Osteocyte (in vitro differentiated cells): Measurements from ENCODE around the gene SRCAP. TPM values are rescaled to one million over a fixed set of nuclear protein-coding genes. Genes with fewer than 3 reads are reported as not detected.

ENCODE experiments used
- DNase-seq: peaks from one replicate; pipeline ENCODE4 v3.0.0; 2021; ENCODE audit warnings: mixed read lengths; ENCODE audit not compliant: unreplicated experiment; ENCODE audit errors: extremely low spot score
- H3K27ac Mint-ChIP-seq: one replicate; pipeline ENCODE4 v1.8.0; 2021; ENCODE audit warnings: mild to moderate bottlenecking, mixed read lengths; ENCODE audit not compliant: unreplicated experiment
- H3K27me3 Mint-ChIP-seq: one replicate; pipeline ENCODE4 v1.8.0; 2021; ENCODE audit warnings: mixed read lengths; ENCODE audit not compliant: unreplicated experiment
- H3K36me3 Mint-ChIP-seq: one replicate; pipeline ENCODE4 v1.8.0; 2021; ENCODE audit warnings: mixed read lengths; ENCODE audit not compliant: unreplicated experiment
- H3K4me1 Mint-ChIP-seq: one replicate; pipeline ENCODE4 v1.8.0; 2021; ENCODE audit warnings: mixed read lengths; ENCODE audit not compliant: unreplicated experiment
- H3K4me3 Mint-ChIP-seq: one replicate; pipeline ENCODE4 v1.8.0; 2021; ENCODE audit warnings: mild to moderate bottlenecking, moderate library complexity, mixed read lengths; ENCODE audit not compliant: unreplicated experiment
- H3K9me3 Mint-ChIP-seq: one replicate; pipeline ENCODE4 v1.8.0; 2021; ENCODE audit warnings: mixed read lengths; ENCODE audit not compliant: unreplicated experiment
- total RNA-seq: library from RNA; stranded (reverse); gene quantifications from 2 replicates; pipeline ENCODE4 v1.2.1, GENCODE V29; 2021
- TF ChIP-seq, protein P1 (sequence below): fragments of 200-600 bp; sonication (generic); IDR thresholded peaks from 2 replicates; pipeline ENCODE4 v1.5.0; 2021; ENCODE audit warnings: antibody characterized with exemption, mild to moderate bottlenecking, moderate library complexity

The SRCAP gene
- total RNA-seq, 1 donor from 2014 or later: 69.2 TPM

DNA sequence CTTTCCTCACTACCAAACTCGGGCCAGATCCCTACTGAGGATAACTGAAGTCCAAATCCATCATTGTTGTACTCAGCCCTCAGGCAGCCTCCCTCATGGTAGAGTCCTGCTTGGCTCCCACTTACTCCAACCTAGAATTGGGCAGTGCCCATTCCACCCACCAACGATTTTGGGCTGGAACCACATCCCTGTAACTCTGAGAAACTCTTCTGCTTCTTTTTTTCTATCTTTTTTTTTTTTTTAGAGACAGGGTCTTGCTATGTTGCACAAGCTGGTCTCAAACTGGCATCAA lies 47.0 kb upstream of the SRCAP start:
- Mint-ChIP-seq H3K4me3 (peak overlapping the region; percentile 83), H3K36me3 (peaks cover 7% of the 10 kb centered on the region), H3K27ac (peak overlapping the region; percentile 89), H3K9me3 (no peaks in the 10 kb centered on the region), H3K4me1 (peaks cover 27% of the 10 kb centered on the region), H3K27me3 (no peaks in the 10 kb centered on the region)
- no peak for DNase-seq
- TF ChIP-seq, protein P1, sequence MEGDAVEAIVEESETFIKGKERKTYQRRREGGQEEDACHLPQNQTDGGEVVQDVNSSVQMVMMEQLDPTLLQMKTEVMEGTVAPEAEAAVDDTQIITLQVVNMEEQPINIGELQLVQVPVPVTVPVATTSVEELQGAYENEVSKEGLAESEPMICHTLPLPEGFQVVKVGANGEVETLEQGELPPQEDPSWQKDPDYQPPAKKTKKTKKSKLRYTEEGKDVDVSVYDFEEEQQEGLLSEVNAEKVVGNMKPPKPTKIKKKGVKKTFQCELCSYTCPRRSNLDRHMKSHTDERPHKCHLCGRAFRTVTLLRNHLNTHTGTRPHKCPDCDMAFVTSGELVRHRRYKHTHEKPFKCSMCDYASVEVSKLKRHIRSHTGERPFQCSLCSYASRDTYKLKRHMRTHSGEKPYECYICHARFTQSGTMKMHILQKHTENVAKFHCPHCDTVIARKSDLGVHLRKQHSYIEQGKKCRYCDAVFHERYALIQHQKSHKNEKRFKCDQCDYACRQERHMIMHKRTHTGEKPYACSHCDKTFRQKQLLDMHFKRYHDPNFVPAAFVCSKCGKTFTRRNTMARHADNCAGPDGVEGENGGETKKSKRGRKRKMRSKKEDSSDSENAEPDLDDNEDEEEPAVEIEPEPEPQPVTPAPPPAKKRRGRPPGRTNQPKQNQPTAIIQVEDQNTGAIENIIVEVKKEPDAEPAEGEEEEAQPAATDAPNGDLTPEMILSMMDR: no peak

GRCh38 chr16:30652718-30653117 lies 46.3 kb upstream of the SRCAP start:
- Mint-ChIP-seq H3K9me3 (no peaks in the 10 kb centered on the region), H3K4me3 (peak overlapping the region; percentile 83), H3K27ac (no peak overlapping the region), H3K36me3 (peaks cover 7% of the 10 kb centered on the region), H3K4me1 (peaks cover 34% of the 10 kb centered on the region), H3K27me3 (no peaks in the 10 kb centered on the region)
- TF ChIP-seq, protein P1: no peak
- DNase-seq: no peak

DNA sequence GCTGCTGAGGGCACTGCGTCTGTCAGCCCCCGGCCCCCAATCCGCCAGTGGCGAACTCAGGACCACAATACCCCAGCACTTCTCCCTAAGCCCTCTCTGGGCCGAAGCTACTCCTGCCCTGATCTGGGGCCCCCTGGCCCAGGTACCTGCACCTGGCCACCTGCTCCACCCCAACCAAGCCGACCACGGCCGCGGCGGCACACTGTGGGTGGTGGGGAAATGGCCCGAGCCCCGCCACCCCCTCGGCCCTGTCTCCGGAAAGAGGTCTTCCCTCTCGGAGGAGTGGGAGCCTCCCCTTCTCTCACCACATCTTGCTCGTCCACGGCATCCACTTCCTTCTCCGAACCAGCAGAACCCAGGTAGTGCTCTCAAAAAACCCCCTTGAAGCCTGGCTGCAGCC lies 44.1 kb upstream of the SRCAP start:
- Mint-ChIP-seq H3K27ac (no peak overlapping the region), H3K4me1 (peaks cover 34% of the 10 kb centered on the region), H3K4me3 (no peak overlapping the region), H3K9me3 (no peaks in the 10 kb centered on the region), H3K36me3 (peaks cover 7% of the 10 kb centered on the region), H3K27me3 (no peaks in the 10 kb centered on the region)
- no peak for DNase-seq
- TF ChIP-seq, protein P1: no peak

DNA sequence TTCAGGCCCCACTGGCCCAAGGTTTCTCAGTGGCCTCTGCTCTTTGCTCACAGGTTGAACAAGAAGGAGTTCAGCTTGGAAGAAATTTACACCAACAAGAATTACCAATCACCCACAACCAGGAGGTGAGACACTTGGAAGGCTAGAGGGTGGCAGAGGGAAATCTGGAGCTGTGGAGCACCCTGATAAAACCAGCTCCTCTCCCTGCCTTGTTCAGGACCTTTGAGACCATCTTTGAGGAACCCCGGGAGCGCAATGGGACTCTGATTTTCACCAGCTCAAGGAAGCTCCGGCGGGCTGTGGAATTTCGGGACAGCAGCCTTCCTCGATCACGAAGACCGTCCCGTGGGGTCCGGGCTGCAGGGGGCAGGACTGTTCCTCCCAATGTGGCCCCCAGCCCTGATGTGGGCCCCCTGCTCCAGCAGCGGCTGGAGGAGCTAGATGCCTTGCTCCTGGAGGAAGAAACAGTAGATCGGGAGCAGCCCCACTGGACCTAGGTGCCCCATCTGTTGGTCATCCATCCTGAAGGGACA lies 43.1 kb upstream of the SRCAP start:
- Mint-ChIP-seq H3K4me3 (peak overlapping the region; percentile 35), H3K27ac (peak overlapping the region; percentile 94), H3K27me3 (no peaks in the 10 kb centered on the region), H3K9me3 (no peaks in the 10 kb centered on the region), H3K4me1 (peaks cover 37% of the 10 kb centered on the region), H3K36me3 (peaks cover 11% of the 10 kb centered on the region)
- TF ChIP-seq, protein P1: no peak
- no peak for DNase-seq

DNA sequence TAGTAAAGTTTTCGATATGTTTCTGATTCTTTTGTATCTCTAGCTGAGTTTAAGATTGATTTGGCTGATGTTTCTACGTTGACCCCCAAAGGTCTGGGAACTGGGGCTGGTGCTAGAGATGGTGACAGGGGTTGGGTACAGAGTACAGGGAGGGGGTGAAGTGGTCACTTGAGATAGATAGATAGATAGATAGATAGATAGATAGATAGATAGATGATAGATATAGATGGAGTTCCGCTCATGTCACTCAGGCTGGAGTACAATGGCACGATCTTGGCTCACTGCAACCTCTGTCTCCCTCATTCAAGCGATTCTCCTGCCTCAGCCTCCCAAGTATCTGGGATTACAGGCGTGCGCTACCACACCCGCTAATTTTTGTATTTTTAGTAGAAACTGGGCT lies 42.6 kb upstream of the SRCAP start:
- Mint-ChIP-seq H3K27me3 (no peaks in the 10 kb centered on the region), H3K9me3 (no peaks in the 10 kb centered on the region), H3K4me1 (peaks cover 42% of the 10 kb centered on the region), H3K27ac (peak overlapping the region; percentile 94), H3K4me3 (peak overlapping the region; percentile 35), H3K36me3 (peaks cover 13% of the 10 kb centered on the region)
- TF ChIP-seq, protein P1: no peak
- DNase-seq: no peak
